Osteocyte (in vitro differentiated cells): ENCODE results near the gene ODAD4. TPM values are rescaled to one million over a fixed set of nuclear protein-coding genes. Genes with fewer than 3 reads are reported as not detected.

Experiments
- DNase-seq: peaks from one replicate; pipeline ENCODE4 v3.0.0; 2021; ENCODE audit warnings: mixed read lengths; ENCODE audit not compliant: unreplicated experiment; ENCODE audit errors: extremely low spot score
- H3K27ac Mint-ChIP-seq: one replicate; pipeline ENCODE4 v1.8.0; 2021; ENCODE audit warnings: mild to moderate bottlenecking, mixed read lengths; ENCODE audit not compliant: unreplicated experiment
- H3K27me3 Mint-ChIP-seq: one replicate; pipeline ENCODE4 v1.8.0; 2021; ENCODE audit warnings: mixed read lengths; ENCODE audit not compliant: unreplicated experiment
- H3K36me3 Mint-ChIP-seq: one replicate; pipeline ENCODE4 v1.8.0; 2021; ENCODE audit warnings: mixed read lengths; ENCODE audit not compliant: unreplicated experiment
- H3K4me1 Mint-ChIP-seq: one replicate; pipeline ENCODE4 v1.8.0; 2021; ENCODE audit warnings: mixed read lengths; ENCODE audit not compliant: unreplicated experiment
- H3K4me3 Mint-ChIP-seq: one replicate; pipeline ENCODE4 v1.8.0; 2021; ENCODE audit warnings: mild to moderate bottlenecking, moderate library complexity, mixed read lengths; ENCODE audit not compliant: unreplicated experiment
- H3K9me3 Mint-ChIP-seq: one replicate; pipeline ENCODE4 v1.8.0; 2021; ENCODE audit warnings: mixed read lengths; ENCODE audit not compliant: unreplicated experiment
- long read RNA-seq: library from polyadenylated mRNA; unstranded; transcript quantifications from one replicate; pipeline ENCODE4 v2.0.0, GENCODE V29; 2021
- total RNA-seq: library from RNA; stranded (reverse); gene quantifications from 2 replicates; pipeline ENCODE4 v1.2.1, GENCODE V29; 2021
- TF ChIP-seq, protein P1 (sequence below): fragments of 200-600 bp; sonication (generic); IDR thresholded peaks from 2 replicates; pipeline ENCODE4 v1.5.0; 2021; ENCODE audit warnings: antibody characterized with exemption, mild to moderate bottlenecking, moderate library complexity

The ODAD4 gene, protein sequence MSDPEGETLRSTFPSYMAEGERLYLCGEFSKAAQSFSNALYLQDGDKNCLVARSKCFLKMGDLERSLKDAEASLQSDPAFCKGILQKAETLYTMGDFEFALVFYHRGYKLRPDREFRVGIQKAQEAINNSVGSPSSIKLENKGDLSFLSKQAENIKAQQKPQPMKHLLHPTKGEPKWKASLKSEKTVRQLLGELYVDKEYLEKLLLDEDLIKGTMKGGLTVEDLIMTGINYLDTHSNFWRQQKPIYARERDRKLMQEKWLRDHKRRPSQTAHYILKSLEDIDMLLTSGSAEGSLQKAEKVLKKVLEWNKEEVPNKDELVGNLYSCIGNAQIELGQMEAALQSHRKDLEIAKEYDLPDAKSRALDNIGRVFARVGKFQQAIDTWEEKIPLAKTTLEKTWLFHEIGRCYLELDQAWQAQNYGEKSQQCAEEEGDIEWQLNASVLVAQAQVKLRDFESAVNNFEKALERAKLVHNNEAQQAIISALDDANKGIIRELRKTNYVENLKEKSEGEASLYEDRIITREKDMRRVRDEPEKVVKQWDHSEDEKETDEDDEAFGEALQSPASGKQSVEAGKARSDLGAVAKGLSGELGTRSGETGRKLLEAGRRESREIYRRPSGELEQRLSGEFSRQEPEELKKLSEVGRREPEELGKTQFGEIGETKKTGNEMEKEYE
- total RNA-seq, result 1.9 and 2.5 TPM in 2 replicates
- long read RNA-seq, partial matches to known transcripts, result 2 of 7 reads
- long read RNA-seq, other reads (novel, unspliced or antisense), result 2 of 7 reads

DNA sequence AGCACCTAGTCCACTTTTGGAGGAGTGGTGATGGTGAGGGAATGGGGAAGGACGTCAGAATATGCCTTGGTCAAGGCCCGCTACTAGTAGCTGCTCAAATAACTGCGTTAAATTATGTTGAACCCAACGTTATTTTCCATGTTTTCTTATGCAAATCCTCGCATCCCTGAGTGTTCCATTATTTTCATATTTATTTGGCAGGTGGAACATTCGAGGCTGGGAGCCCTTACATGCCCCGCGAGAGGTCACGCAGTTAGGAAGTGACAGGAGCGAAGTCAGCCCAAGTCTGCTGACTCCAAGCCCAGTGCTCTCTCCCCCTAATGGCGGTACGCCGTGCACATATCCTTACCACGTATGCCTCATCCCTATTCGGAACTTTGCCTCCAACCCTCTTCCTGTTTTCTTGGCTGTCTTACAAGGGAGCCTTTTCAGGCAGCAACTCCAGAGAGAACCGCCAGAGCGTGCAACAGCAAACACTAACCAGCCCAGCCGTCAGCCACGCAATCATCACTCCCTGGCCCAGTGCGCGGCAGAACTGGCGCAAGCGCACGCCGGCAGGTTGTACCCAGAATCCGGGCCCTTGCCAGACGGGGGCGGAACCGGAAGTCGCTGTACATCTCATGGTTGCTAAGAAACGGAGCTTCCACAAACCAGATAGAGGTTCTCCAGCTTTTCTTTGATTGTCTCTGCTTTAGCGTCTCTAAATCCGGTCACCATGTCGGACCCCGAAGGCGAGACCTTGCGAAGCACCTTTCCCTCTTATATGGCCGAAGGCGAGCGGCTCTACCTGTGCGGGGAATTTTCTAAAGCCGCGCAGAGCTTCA is at the start of gene ODAD4:
Gene ODAD4, plus strand, starts transcription at position 609 of the 824 bp plus-strand sequence. Its CDS starts 107 bp downstream, at position 716.
- Mint-ChIP-seq H3K4me3 (peak within 1 kb of the TSS; percentile 90), H3K27me3 (no peaks in the 10 kb centered on the region), H3K27ac (peak within 1 kb of the TSS; percentile 97), H3K9me3 (no peaks in the 10 kb centered on the region), H3K4me1 (peaks cover 13% of the 10 kb centered on the region), H3K36me3 (no peaks in the 10 kb centered on the region)
- TF ChIP-seq, protein P1, sequence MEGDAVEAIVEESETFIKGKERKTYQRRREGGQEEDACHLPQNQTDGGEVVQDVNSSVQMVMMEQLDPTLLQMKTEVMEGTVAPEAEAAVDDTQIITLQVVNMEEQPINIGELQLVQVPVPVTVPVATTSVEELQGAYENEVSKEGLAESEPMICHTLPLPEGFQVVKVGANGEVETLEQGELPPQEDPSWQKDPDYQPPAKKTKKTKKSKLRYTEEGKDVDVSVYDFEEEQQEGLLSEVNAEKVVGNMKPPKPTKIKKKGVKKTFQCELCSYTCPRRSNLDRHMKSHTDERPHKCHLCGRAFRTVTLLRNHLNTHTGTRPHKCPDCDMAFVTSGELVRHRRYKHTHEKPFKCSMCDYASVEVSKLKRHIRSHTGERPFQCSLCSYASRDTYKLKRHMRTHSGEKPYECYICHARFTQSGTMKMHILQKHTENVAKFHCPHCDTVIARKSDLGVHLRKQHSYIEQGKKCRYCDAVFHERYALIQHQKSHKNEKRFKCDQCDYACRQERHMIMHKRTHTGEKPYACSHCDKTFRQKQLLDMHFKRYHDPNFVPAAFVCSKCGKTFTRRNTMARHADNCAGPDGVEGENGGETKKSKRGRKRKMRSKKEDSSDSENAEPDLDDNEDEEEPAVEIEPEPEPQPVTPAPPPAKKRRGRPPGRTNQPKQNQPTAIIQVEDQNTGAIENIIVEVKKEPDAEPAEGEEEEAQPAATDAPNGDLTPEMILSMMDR, result peak; percentile 52
- DNase-seq, result peak; percentile 99

DNA sequence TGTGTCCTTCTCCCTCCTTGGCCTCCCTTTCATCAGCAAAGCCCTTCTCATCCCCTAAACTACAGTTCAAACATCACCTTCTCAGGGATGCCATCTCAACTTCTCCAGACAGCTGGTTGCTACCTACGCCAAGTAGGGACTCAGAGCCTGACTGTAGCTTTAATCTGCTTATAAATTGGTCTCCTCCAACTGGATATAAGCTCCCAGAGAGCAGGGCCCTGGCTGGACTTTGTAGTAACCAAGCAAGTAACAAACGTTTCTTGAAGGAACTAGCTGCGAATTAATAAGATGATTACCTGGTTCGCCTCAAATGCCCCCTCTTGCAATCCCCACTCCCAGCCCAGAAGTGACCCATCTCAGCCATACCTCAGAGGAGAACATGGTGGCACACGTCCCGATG is 47.7 kb upstream of the ODAD4 start:
- TF ChIP-seq, protein P1, result no peak
- Mint-ChIP-seq H3K9me3 (no peaks in the 10 kb centered on the region), H3K4me3 (no peak overlapping the region), H3K27me3 (no peaks in the 10 kb centered on the region), H3K27ac (no peak overlapping the region), H3K4me1 (no peaks in the 10 kb centered on the region), H3K36me3 (peaks cover 57% of the 10 kb centered on the region)
- no peak for DNase-seq

DNA sequence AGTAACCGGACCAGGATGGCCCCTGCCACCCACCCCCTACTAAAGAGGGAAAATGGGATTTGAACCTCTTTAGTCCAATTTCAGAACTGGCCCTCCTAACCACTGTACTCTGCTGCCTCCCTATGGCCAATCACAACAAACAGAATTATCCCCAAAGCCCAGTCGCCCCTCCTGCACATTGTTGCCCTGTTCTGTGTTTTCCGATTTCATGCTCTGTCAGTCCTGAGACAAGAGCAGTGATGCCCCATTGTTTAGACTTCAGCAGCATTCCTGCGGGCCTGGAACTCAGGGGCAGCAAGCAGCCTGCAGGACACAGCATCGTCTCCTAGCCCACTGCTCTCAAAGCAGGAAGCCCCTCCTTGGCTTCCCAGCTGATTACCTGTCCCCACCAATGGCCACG is 44.7 kb upstream of the ODAD4 start:
- Mint-ChIP-seq H3K27me3 (no peaks in the 10 kb centered on the region), H3K4me1 (no peaks in the 10 kb centered on the region), H3K36me3 (peaks cover 43% of the 10 kb centered on the region), H3K9me3 (no peaks in the 10 kb centered on the region), H3K4me3 (no peak overlapping the region), H3K27ac (no peak overlapping the region)
- no peak for DNase-seq
- TF ChIP-seq, protein P1, result peak; percentile 32

DNA sequence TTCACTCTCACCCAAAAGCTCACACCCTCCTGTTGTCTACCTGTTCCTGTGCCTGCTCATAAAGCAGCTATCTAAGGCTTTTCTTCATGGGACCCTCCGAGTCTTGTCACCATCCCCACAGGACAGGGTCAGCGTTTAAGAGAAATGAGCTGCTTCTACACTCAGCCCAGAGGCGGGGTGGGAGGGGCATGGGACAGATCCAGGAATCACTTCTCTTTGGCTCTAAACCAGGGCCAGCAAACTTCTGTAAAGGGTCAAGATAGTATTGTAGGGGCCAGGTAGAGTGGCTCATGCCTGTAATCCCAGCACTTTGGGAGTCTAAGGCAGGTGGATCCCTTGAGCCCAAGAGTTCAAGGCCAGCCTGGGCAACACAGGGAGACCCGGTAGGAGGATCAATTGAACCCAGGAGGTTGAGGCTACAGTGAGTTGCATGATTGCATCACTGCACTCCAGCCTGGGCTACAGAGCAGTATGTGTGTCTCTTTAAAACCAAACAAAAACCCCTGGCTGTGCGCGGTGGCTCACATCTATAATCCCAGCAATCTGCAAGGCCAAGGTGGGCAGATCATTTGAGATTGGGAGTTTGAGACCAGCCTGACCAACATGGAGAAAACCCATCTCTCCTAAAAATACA is 42.0 kb upstream of the ODAD4 start:
- H3K36me3 Mint-ChIP-seq, result peaks cover 37% of the 10 kb centered on the region
- H3K4me3 Mint-ChIP-seq, result no peak overlapping the region
- no peak for DNase-seq
- no peaks in the 10 kb centered on the region for H3K4me1 Mint-ChIP-seq
- no peak overlapping the region for H3K27ac Mint-ChIP-seq
- no peaks in the 10 kb centered on the region for H3K9me3 Mint-ChIP-seq
- H3K27me3 Mint-ChIP-seq, result no peaks in the 10 kb centered on the region
- TF ChIP-seq, protein P1, result no peak
